IPS DF 19.7 (cell line): ENCODE data around the gene MTR.
"Not testable (repeated sequence)": the region's sequence is repeated elsewhere in the genome, so short reads cannot be mapped to it uniquely, and the experiment has no call there.

Experiments used
- DNase-seq: peaks from one replicate; pipeline ENCODE4 v3.0.0-alpha.2; 2013; ENCODE audit warnings: low read depth, low spot score

Gene MTR

GRCh38 chr1:236904892-236905741 is 110.0 kb downstream of the MTR start:
- no peak for DNase-seq

- no peak for DNase-seq
Measured at GRCh38 chr1:236907205-236907604, 112.1 kb downstream of the MTR start.

- no peak for DNase-seq
Measured at GRCh38 chr1:236908669-236909068, 113.6 kb downstream of the MTR start.

DNA sequence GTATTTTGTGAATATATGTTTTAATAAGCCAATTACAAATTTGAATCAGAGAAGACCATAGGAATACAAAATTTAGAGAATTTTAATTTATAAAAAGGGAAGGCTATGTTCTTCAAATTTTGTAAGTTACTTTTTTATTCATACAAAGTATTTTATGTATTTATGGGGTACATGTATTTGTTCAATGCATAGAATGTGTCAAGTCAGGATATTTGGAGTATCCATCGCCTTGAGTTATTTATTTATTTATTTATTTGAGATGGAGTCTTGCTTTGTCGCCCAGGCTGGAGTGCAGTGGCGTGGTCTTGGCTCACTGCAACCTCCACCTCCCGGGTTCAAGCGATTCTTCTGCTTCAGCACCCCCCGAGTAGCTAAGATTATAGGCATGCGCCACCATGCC is 116.0 kb downstream of the MTR start:
- DNase-seq: not testable (repeated sequence)

DNA sequence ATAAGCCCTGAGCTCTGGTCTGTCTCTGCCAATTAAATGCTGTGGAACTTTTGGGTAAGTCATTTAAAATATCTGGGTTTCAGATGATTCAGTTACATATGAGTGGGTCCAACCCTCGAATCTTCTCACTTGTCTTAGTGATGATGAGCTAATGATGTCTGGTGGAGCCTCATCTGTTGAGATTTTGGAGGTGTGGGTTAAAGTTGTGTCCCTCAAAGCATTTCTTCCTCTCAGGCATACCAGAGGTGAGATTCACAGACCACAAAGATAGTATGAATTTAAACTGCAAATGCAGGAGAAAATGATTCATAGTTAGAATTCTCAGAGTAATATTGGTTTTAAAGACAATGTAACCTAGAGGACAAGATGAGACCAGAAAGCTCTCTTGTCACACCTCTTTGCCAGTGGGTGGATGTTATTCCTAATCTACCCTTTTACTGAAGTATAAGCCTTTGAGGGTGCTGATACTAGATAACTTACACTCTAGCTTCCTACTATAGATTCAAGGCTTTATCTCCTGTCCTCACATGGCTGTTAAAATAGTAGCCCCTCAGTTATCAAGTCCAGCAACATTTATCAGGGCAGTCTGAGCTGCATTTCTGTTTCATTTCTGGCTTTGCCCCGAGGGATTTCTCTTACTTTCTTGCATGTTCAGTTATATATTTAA is 118.4 kb downstream of the MTR start:
- DNase-seq: no peak

GRCh38 chr1:236914375-236914774 is 119.3 kb downstream of the MTR start:
- DNase-seq: no peak

GRCh38 chr1:236916131-236916800 is 121.2 kb downstream of the MTR start:
- no peak for DNase-seq

- DNase-seq: no peak
Measured at GRCh38 chr1:236917448-236917847, 122.4 kb downstream of the MTR start.

- DNase-seq: no peak
Measured at GRCh38 chr1:236920286-236920894, 125.3 kb downstream of the MTR start.

GRCh38 chr1:236921610-236922009 is 126.5 kb downstream of the MTR start:
- DNase-seq: no peak

GRCh38 chr1:236922190-236922589 is 127.1 kb downstream of the MTR start:
- no peak for DNase-seq

DNA sequence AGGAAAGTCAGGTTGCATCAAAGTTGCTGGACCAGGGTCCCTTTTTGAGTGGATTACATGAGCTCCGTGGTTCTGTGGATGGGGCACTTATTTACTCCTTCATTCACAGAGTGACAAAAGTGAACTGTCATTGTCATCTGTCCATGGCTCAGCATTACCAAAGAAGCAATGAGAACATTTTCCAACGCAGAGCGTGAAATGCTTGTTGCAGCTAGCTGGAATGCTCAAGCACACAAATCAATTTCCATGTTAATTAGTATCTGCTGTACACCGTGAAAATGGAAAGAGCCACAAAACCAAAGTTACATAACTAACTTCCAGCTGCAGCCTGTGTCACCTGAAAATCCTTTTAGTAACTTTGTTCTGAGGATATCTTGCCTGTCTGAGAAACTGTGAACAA is 130.3 kb downstream of the MTR start:
- no peak for DNase-seq

- DNase-seq: no peak
Measured at GRCh38 chr1:236930503-236930902, 135.4 kb downstream of the MTR start.

DNA sequence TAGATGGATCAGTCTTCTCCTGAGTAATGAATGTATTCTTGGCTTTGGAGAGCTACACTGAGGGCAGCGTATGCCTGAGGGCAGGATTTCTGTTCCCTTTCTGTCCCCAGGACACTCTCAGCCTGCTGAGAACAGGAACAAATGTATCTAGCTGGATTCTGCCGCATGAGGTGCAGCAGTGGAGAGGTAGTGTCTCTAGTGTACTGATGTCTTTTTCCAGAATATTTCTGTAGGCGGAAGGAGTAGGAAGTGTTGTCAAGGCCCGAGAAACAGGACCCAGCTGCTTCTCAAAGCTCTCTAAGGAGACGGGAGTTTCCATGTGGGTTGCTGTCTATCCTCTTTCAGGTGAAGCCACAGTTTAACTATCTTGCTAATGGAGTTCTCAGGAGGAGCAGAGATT is 143.7 kb downstream of the MTR start:
- no peak for DNase-seq

DNA sequence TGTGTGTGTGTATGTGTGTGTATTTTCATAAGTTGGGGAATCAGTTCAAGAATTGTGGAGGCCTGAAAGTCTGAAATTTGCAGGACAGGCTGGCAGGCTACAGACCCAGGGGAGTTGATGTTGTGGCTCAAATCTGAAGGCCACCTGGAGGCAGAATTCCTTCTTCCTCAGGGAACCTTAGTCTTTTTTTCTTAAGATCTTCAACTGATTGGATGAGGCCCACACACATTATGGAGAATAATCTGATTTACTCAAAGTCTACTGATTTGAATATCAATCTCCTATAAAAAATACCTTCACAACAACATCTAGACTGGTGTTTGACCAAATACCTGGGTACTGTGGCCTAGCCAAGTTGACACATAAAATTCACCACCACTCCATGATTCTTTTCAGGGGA is 147.3 kb downstream of the MTR start:
- DNase-seq: no peak

GRCh38 chr1:236944556-236944955 is 149.5 kb downstream of the MTR start:
- DNase-seq: no peak

GRCh38 chr1:236945002-236945401 is 149.9 kb downstream of the MTR start:
- no peak for DNase-seq

DNA sequence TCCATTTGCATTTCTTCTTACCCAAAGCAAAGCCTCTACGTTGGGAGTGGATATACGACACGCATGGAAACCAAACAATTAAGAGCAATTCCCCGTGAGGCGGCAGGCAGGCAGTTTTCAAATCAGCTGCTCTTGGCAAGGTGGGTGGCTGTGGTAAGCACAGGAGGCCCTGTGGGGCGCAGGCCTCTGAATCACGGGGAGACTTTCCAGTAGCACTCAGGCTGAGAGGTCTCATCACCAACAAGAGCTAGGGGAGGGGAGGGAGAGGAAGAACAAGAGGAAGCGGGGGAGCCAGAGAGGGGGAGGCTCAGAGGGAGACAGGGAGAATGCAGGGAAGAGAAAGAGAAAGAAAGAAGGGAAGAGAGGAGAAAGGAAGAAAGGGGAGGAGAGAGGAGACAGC is 152.7 kb downstream of the MTR start:
- no peak for DNase-seq

DNA sequence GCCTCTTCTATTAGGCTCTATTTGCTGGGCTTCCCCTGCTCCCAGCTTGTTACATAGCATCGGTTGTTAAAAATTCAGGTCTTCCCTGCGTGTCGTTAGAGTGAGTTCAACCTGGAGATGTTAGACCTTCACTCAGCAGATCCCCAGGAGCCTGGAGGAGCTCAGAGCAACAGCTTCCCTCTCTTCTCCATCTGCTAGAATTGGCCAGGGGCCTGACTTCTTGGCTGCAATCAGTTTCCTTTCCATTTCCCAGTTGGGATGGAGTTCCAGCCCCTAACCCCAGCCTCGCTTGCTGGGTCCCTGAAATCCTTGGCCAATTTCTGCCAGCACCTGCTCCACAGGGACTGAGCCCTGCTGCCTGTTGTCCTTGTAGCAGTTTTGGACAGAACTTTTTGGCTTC is 153.3 kb downstream of the MTR start:
- no peak for DNase-seq

- no peak for DNase-seq
Measured at GRCh38 chr1:236948996-236949395, 153.9 kb downstream of the MTR start.

- no peak for DNase-seq
Measured at GRCh38 chr1:236950365-236950764, 155.3 kb downstream of the MTR start.

GRCh38 chr1:236951672-236952071 is 156.6 kb downstream of the MTR start:
- DNase-seq: no peak
